ENCODE measurements around the gene ANP32E. TPM values are rescaled to one million over a fixed set of nuclear protein-coding genes. Genes with fewer than 3 reads are reported as not detected.

The ANP32E gene
- total and polyA plus RNA-seq, 2 experiments from 2014 or later: 20.0 to 26.1 TPM

DNA sequence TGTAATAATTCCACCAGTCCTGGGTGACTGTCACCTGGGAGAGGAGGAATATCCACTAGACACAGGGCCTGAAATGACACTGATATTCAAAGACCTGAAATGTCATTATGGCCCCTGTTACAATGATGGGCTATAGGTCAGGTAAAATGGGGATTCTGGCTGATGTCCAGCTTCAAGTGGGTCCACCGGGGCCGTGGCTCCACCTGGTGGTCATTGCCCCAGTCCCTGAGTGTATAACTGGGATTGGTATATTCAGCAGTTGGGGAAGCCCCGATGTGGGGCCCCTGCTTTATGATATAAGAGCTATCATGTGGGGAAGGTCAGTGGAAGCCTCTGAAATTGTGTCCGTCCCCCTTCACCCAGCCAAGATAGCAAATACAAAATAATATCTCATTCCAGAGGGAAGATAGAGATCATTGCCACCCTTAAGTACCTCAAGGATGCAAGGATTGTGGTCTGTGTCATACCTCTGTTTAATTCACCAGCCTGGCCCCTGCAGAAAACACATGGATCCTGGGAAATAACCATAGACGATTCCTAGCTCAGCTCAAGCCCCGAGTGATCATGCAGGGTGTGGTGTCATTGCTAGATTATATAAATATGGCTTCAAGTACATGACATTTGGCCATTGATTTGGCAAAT lies 66.8 kb downstream of the ANP32E start:
- TF ChIP-seq, protein P1, sequence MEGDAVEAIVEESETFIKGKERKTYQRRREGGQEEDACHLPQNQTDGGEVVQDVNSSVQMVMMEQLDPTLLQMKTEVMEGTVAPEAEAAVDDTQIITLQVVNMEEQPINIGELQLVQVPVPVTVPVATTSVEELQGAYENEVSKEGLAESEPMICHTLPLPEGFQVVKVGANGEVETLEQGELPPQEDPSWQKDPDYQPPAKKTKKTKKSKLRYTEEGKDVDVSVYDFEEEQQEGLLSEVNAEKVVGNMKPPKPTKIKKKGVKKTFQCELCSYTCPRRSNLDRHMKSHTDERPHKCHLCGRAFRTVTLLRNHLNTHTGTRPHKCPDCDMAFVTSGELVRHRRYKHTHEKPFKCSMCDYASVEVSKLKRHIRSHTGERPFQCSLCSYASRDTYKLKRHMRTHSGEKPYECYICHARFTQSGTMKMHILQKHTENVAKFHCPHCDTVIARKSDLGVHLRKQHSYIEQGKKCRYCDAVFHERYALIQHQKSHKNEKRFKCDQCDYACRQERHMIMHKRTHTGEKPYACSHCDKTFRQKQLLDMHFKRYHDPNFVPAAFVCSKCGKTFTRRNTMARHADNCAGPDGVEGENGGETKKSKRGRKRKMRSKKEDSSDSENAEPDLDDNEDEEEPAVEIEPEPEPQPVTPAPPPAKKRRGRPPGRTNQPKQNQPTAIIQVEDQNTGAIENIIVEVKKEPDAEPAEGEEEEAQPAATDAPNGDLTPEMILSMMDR (IDR thresholded peaks at IDR 0.05; ENCODE audit: poor library complexity): peak; percentile 81
- TF ChIP-seq EZH2 (IDR thresholded peaks at IDR 0.05; ENCODE audit: borderline replicate concordance): no peak
- Histone ChIP-seq H4K20me1 (ENCODE audit: insufficient read depth, poor library complexity, severe bottlenecking) (no peaks in the 10 kb centered on the region), H3K4me2 (no peak overlapping the region), H2AFZ (no peak overlapping the region), H3K4me3 (no peak overlapping the region), H3K4me1 (ENCODE audit: insufficient read depth) (no peaks in the 10 kb centered on the region), H3K9me2 (replicated peaks; ENCODE audit: insufficient read depth) (no peaks in the 10 kb centered on the region), H3K9me3 (ENCODE audit: low read depth) (no peaks in the 10 kb centered on the region), H3K36me3 (replicated peaks; ENCODE audit: insufficient read depth, low read depth) (no peaks in the 10 kb centered on the region), H3K27ac (no peak overlapping the region), H3K27me3 (no peaks in the 10 kb centered on the region), H3K79me2 (no peaks in the 10 kb centered on the region)
- WGBS (ENCODE audit: low lambda C conversion rate, missing lambda C conversion rate): 38% methylated on average over 6 of the region's 6 CpGs
- DNase-seq (ENCODE audit: low spot score): peak; percentile 87

Small RNAs within 50 kb of the gene (small RNA-seq; reads per million reads assigned to genes)
- gene RN7SL480P (not detected), gene RNU2-17P (0.19 reads per million)

Other genes starting within 250 kb of the ANP32E start
- gene OTUD7B, start 225.4 kb downstream of the ANP32E start, total RNA-seq: 17.1 and 17.8 TPM in 2 replicates
- gene OTUD7B, start 225.4 kb downstream of the ANP32E start, polyA plus RNA-seq: 2.8 and 3.6 TPM in 2 replicates
- 35.8 and 37.1 TPM in 2 replicates for gene VPS45, start 168.3 kb downstream of the ANP32E start, total RNA-seq
- gene VPS45, start 168.3 kb downstream of the ANP32E start, polyA plus RNA-seq: 23.8 and 26.7 TPM in 2 replicates
- gene PLEKHO1, start 86.2 kb downstream of the ANP32E start, total RNA-seq: 12.1 and 23.7 TPM in 2 replicates
- gene PLEKHO1, start 86.2 kb downstream of the ANP32E start, polyA plus RNA-seq: 33.0 and 38.2 TPM in 2 replicates
- gene CA14, start 21.7 kb upstream of the ANP32E start, total RNA-seq: 2.4 and 4.6 TPM in 2 replicates
- gene CA14, start 21.7 kb upstream of the ANP32E start, polyA plus RNA-seq: 6.0 and 7.3 TPM in 2 replicates
- gene APH1A, start 32.9 kb upstream of the ANP32E start, total RNA-seq: 145 and 148 TPM in 2 replicates
- 52.1 and 54.1 TPM in 2 replicates for gene APH1A, start 32.9 kb upstream of the ANP32E start, polyA plus RNA-seq
- 11.3 and 15.4 TPM in 2 replicates for gene C1orf54, start 36.7 kb upstream of the ANP32E start, total RNA-seq
- gene C1orf54, start 36.7 kb upstream of the ANP32E start, polyA plus RNA-seq: 7.2 and 16.5 TPM in 2 replicates
- 1.8 and 3.6 TPM in 2 replicates for gene CIART, start 46.4 kb upstream of the ANP32E start, total RNA-seq
- 4.4 and 7.1 TPM in 2 replicates for gene CIART, start 46.4 kb upstream of the ANP32E start, polyA plus RNA-seq
- gene MRPS21, start 57.7 kb upstream of the ANP32E start, total RNA-seq: 41.9 and 43.1 TPM in 2 replicates
- gene MRPS21, start 57.7 kb upstream of the ANP32E start, polyA plus RNA-seq: 82.5 and 88.4 TPM in 2 replicates
- 31.4 and 36.6 TPM in 2 replicates for gene PRPF3, start 85.4 kb upstream of the ANP32E start, total RNA-seq
- 36.0 and 39.5 TPM in 2 replicates for gene PRPF3, start 85.4 kb upstream of the ANP32E start, polyA plus RNA-seq
- gene RPRD2, start 128.0 kb upstream of the ANP32E start, total RNA-seq: 14.0 and 16.5 TPM in 2 replicates
- gene RPRD2, start 128.0 kb upstream of the ANP32E start, polyA plus RNA-seq: 15.7 and 18.8 TPM in 2 replicates

Data from hepatocyte (in vitro differentiated cells).